IPS-18a (cell line): ENCODE data around the gene MARK3.
"Not testable (repeated sequence)": the region's sequence is repeated elsewhere in the genome, so short reads cannot be mapped to it uniquely, and the experiment has no call there.

Source experiments
- H3K27ac ChIP-seq: one replicate; pipeline ENCODE4 v1.5.1; 2013; ENCODE audit warnings: low read length
- H3K27me3 ChIP-seq: one replicate; pipeline ENCODE4 v1.6.1; 2013; ENCODE audit warnings: mild to moderate bottlenecking, low read length; ENCODE audit not compliant: control insufficient read depth, insufficient read depth
- H3K36me3 ChIP-seq: one replicate; pipeline ENCODE4 v1.6.1; 2013; ENCODE audit warnings: low read depth, low read length; ENCODE audit not compliant: control insufficient read depth
- H3K4me1 ChIP-seq: one replicate; pipeline ENCODE4 v1.6.1; 2013; ENCODE audit warnings: low read depth, low read length; ENCODE audit not compliant: control insufficient read depth
- H3K4me3 ChIP-seq: one replicate; pipeline ENCODE4 v1.5.1; 2013; ENCODE audit warnings: low read length
- H3K9ac ChIP-seq: one replicate; pipeline ENCODE4 v1.6.1; 2013; ENCODE audit warnings: mild to moderate bottlenecking, low read length, moderate library complexity
- H3K9me3 ChIP-seq: one replicate; pipeline ENCODE4 v1.6.1; 2013; ENCODE audit warnings: low read depth, low read length; ENCODE audit not compliant: control insufficient read depth

MARK3 gene

GRCh38 chr14:103519837-103520212 lies 134.6 kb downstream of the MARK3 start:
- H3K9ac ChIP-seq: no peak overlapping the region
- peaks cover 12% of the 10 kb centered on the region for H3K36me3 ChIP-seq
- peaks cover 3% of the 10 kb centered on the region for H3K4me1 ChIP-seq
- no peak overlapping the region for H3K4me3 ChIP-seq
- H3K27me3 ChIP-seq: peaks cover 20% of the 10 kb centered on the region
- no peaks in the 10 kb centered on the region for H3K9me3 ChIP-seq
- H3K27ac ChIP-seq: no peak overlapping the region

- no peak overlapping the region for H3K9ac ChIP-seq
These were observed 135.0 kb downstream of the MARK3 start for GRCh38 chr14:103520269-103520656.

GRCh38 chr14:103520657-103521437 lies 135.6 kb downstream of the MARK3 start:
- H3K27me3 ChIP-seq: peaks cover 27% of the 10 kb centered on the region
- no peaks in the 10 kb centered on the region for H3K9me3 ChIP-seq
- peaks cover 12% of the 10 kb centered on the region for H3K36me3 ChIP-seq
- peaks cover 3% of the 10 kb centered on the region for H3K4me1 ChIP-seq
- no peak overlapping the region for H3K27ac ChIP-seq
- H3K4me3 ChIP-seq: peak overlapping the region; percentile 78
- H3K9ac ChIP-seq: peak overlapping the region; percentile 38

More at GRCh38 chr14:103520269-103520656, 135.0 kb downstream of the MARK3 start:
- H3K36me3 ChIP-seq: peaks cover 12% of the 10 kb centered on the region
- H3K9me3 ChIP-seq: no peaks in the 10 kb centered on the region
- H3K4me1 ChIP-seq: peaks cover 3% of the 10 kb centered on the region
- H3K27me3 ChIP-seq: peaks cover 25% of the 10 kb centered on the region
- no peak overlapping the region for H3K4me3 ChIP-seq
- H3K27ac ChIP-seq: no peak overlapping the region

- peaks cover 3% of the 10 kb centered on the region for H3K4me1 ChIP-seq
- peak overlapping the region; percentile 38 for H3K9ac ChIP-seq
These were observed 136.3 kb downstream of the MARK3 start for GRCh38 chr14:103521438-103521950.

DNA sequence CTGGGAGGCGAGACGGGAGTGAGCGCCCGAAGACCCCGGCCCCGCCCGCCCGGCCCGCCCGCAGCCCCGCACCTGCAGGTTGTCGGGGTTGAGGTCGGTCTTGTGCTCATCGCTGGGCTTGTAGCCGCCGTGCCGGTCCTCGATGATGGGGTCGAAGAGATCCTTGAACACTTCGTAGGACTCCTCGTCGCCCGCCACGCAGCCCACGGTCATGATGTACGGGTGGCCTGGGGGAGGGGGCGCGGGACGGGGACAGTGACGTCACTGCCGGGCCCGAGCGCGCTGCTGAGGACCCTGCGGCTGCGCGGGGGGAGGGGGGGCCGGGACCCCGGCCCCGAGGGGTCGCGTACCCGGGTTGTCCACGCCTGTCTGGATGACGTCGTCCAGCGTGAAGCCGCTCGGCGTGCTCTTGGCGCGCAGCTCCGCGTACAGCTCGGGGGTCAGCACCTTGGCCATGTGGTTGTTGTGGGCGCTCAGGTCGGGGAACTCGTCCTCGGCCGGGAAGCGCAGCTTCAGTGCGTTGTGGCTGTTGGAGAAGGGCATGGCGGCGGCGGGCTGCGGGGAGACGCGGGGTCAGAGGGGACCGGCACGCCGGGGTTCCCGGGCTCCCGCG lies 136.8 kb downstream of the MARK3 start:
- Histone ChIP-seq H3K36me3 (peaks cover 12% of the 10 kb centered on the region), H3K27me3 (peaks cover 30% of the 10 kb centered on the region), H3K4me1 (peaks cover 3% of the 10 kb centered on the region), H3K9ac (peak overlapping the region; percentile 75), H3K27ac (no peak overlapping the region), H3K9me3 (no peaks in the 10 kb centered on the region), H3K4me3 (peak overlapping the region; percentile 78)

More at GRCh38 chr14:103521438-103521950, 136.3 kb downstream of the MARK3 start:
- Histone ChIP-seq H3K4me3 (peak overlapping the region; percentile 78), H3K9me3 (no peaks in the 10 kb centered on the region), H3K27me3 (peaks cover 30% of the 10 kb centered on the region), H3K27ac (no peak overlapping the region), H3K36me3 (peaks cover 12% of the 10 kb centered on the region)

DNA sequence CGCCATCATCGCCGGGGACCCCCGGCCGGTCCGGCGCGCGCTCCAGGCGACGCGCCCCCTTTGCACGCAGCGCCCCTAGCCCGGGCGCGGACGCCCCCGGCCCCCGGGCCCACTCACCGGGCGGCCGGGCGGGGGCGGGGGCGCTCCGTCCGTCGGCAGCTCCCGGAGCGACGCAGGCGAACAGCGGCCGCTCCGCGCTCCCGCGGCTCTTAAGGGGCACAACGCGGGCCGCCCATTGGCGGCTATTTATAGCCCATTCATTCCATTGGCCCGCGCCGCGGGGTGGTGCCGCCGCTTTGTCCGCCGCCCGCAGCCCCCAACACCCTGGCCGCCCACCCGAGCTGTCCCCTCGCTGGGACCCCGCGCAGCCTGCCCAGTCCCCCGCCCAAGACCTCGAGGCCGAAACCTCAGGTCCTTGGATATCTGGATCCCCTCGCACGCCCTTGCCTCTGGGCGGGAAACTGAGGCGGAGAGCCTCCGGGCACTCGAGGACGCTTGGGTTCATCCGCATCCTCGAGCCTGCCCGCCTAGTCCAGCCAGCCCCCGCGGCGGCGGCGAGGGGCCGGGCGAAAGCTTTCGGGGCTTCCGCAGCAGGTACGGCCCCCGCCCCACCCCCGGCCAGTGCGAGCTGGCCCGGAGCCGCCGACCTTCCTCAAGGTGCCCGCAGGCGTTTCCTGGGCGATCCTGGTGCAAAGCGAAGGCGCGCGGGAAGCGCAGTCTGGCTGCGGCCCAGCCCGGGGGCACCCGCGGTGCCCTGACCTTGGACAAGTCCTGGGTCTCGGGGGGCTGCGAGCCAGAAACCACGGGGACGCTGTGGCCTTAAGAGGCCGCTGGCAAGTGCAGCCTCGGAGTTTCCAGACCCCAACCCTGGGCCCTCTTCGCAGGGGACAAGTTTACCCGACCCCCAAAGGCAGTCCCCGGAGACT lies 137.7 kb downstream of the MARK3 start, which contains the start of gene CKB:
TSS of gene CKB (minus strand) at position 182 of the 926 bp plus-strand sequence. CDS start 337 bp downstream, outside the sequence.
- peaks cover 3% of the 10 kb centered on the region for H3K4me1 ChIP-seq
- H3K36me3 ChIP-seq: peaks cover 12% of the 10 kb centered on the region
- no peaks in the 10 kb centered on the region for H3K9me3 ChIP-seq
- peaks cover 30% of the 10 kb centered on the region for H3K27me3 ChIP-seq
- H3K4me3 ChIP-seq: peak within 1 kb of the TSS; percentile 78
- H3K27ac ChIP-seq: no peak within 1 kb of the TSS
- peak within 1 kb of the TSS; percentile 75 for H3K9ac ChIP-seq

DNA sequence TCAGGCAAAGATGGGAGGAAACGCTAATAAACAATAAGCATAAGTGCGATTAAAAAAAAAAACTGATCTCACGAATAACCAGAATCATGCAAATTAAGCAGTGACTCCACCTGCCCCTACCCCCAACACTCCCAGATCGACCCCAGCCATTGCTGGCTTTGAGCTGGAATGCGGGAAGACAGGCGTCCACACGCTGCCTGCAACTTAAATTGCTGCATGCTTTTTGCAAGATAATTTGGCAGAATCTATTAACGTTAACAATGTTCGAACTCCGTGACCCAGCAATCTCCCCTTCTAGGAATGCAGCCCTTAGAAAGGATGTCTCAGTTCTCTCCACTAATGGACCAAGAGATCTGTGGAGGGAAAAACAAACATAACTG lies 138.3 kb downstream of the MARK3 start:
- Histone ChIP-seq H3K27ac (no peak overlapping the region), H3K9me3 (no peaks in the 10 kb centered on the region), H3K4me3 (peak overlapping the region; percentile 59), H3K36me3 (peaks cover 12% of the 10 kb centered on the region), H3K4me1 (peaks cover 3% of the 10 kb centered on the region), H3K9ac (no peak overlapping the region), H3K27me3 (peaks cover 30% of the 10 kb centered on the region)

- H3K36me3 ChIP-seq: peaks cover 12% of the 10 kb centered on the region
- peaks cover 4% of the 10 kb centered on the region for H3K4me1 ChIP-seq
- H3K9me3 ChIP-seq: no peaks in the 10 kb centered on the region
- peak overlapping the region; percentile 59 for H3K4me3 ChIP-seq
- H3K27ac ChIP-seq: no peak overlapping the region
- H3K9ac ChIP-seq: no peak overlapping the region
- H3K27me3 ChIP-seq: peaks cover 30% of the 10 kb centered on the region
These were observed 139.1 kb downstream of the MARK3 start for GRCh38 chr14:103524002-103524935.

GRCh38 chr14:103525430-103526246 lies 140.4 kb downstream of the MARK3 start:
- not testable (repeated sequence) for H3K4me3 ChIP-seq, H3K4me1 ChIP-seq, H3K9me3 ChIP-seq, H3K9ac ChIP-seq, H3K27ac ChIP-seq, H3K36me3 ChIP-seq
- H3K27me3 ChIP-seq: peaks cover 30% of the 10 kb centered on the region
